ENCODE results near the gene THAP8.

DNA sequence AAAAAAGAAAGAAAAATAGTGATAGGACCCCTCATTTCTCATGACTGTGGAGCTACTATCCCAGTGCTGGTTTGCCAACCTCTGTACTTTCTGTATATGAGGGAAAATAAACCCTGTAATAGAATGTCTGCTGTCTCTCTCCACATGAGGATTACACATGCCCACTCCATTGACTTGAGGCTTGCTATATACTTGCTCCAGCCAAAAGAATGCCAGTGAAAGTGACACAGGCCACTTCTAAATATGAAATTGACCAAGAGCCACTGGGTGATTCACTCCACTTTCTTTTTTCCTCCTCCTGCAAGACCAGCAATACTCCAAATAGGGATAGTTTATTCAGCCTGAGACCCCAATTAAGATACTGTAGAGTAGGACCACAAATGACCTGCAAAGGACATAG, 6.2 kb downstream of the THAP8 start:
- TF ChIP-seq, protein P1, sequence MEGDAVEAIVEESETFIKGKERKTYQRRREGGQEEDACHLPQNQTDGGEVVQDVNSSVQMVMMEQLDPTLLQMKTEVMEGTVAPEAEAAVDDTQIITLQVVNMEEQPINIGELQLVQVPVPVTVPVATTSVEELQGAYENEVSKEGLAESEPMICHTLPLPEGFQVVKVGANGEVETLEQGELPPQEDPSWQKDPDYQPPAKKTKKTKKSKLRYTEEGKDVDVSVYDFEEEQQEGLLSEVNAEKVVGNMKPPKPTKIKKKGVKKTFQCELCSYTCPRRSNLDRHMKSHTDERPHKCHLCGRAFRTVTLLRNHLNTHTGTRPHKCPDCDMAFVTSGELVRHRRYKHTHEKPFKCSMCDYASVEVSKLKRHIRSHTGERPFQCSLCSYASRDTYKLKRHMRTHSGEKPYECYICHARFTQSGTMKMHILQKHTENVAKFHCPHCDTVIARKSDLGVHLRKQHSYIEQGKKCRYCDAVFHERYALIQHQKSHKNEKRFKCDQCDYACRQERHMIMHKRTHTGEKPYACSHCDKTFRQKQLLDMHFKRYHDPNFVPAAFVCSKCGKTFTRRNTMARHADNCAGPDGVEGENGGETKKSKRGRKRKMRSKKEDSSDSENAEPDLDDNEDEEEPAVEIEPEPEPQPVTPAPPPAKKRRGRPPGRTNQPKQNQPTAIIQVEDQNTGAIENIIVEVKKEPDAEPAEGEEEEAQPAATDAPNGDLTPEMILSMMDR (conservative IDR thresholded peaks at IDR 0.05 in 1 of 2, IDR thresholded peaks at IDR 0.05 in 1 of 2; ENCODE audit: extremely low read depth in 1 of 2, insufficient read depth in 1 of 2, low read depth in 1 of 2, low read length in 2 of 2), result no peak
- no peak for TF ChIP-seq EZH2 (IDR thresholded peaks at IDR 0.05; ENCODE audit: borderline replicate concordance, low read length)

All from mammary epithelial cell (primary cell).